Measurements from ENCODE around the gene ADAMTS15. TPM values are rescaled to one million over a fixed set of nuclear protein-coding genes. Genes with fewer than 3 reads are reported as not detected.
A peak's percentile ranks its signal among the peaks of the same experiment; 100 is the strongest.

Gene ADAMTS15
- total RNA-seq, 4 donors from 2014 or later = 8.4 to 11.8 (median 9.5) TPM

- TF ChIP-seq EP300 (IDR thresholded peaks at IDR 0.05) = no peak
- TF ChIP-seq POLR2AphosphoS5 (IDR thresholded peaks at IDR 0.05) = no peak
- TF ChIP-seq CTCF (IDR thresholded peaks at IDR 0.05) = no peak
- TF ChIP-seq POLR2A (IDR thresholded peaks at IDR 0.05) = no peak
- WGBS, 2 donors (ENCODE audit: low coverage in 1 of 2) = 100% methylated on average over 1 of the region's 14 CpGs; no CpG with 5 or more reads in 1 of the 2 donors
- Histone ChIP-seq H3K4me3 (no peak overlapping the region), H3K9me3 (no peaks in the 10 kb centered on the region), H3K4me1 (no peaks in the 10 kb centered on the region), H3K36me3 (no peaks in the 10 kb centered on the region), H3K27ac (no peak overlapping the region), H3K27me3 (no peaks in the 10 kb centered on the region)
- ATAC-seq = no peak
Measured at GRCh38 chr11:130485983-130486382, 37.5 kb downstream of the ADAMTS15 start.

GRCh38 chr11:130486391-130486836 lies 38.0 kb downstream of the ADAMTS15 start:
- H3K9me3 ChIP-seq = no peaks in the 10 kb centered on the region
- ATAC-seq = no peak
- H3K4me1 ChIP-seq = no peaks in the 10 kb centered on the region
- TF ChIP-seq POLR2A (IDR thresholded peaks at IDR 0.05) (no peak), EP300 (IDR thresholded peaks at IDR 0.05) (no peak), CTCF (IDR thresholded peaks at IDR 0.05) (no peak), POLR2AphosphoS5 (IDR thresholded peaks at IDR 0.05) (no peak)
- no peaks in the 10 kb centered on the region for H3K36me3 ChIP-seq
- H3K4me3 ChIP-seq = no peak overlapping the region
- H3K27me3 ChIP-seq = no peaks in the 10 kb centered on the region
- 80 to 93% methylated on average over 1 to 3 of the region's 16 CpGs for WGBS, 2 donors (ENCODE audit: low coverage in 1 of 2)
- H3K27ac ChIP-seq = no peak overlapping the region

GRCh38 chr11:130486987-130487923 lies 38.8 kb downstream of the ADAMTS15 start:
- TF ChIP-seq CTCF (IDR thresholded peaks at IDR 0.05) (no peak), EP300 (IDR thresholded peaks at IDR 0.05) (no peak), POLR2AphosphoS5 (IDR thresholded peaks at IDR 0.05) (no peak), POLR2A (IDR thresholded peaks at IDR 0.05) (no peak)
- Histone ChIP-seq H3K36me3 (no peaks in the 10 kb centered on the region), H3K27me3 (no peaks in the 10 kb centered on the region), H3K4me3 (no peak overlapping the region), H3K4me1 (no peaks in the 10 kb centered on the region), H3K9me3 (no peaks in the 10 kb centered on the region), H3K27ac (peak overlapping the region in 2 of 4 donors; percentile 28 to 43)
- WGBS, 2 donors (ENCODE audit: low coverage in 1 of 2) = 82 to 89% methylated on average over 10 to 25 of the region's 28 CpGs
- no peak for ATAC-seq

GRCh38 chr11:130487924-130488815 lies 39.7 kb downstream of the ADAMTS15 start:
- Histone ChIP-seq H3K9me3 (no peaks in the 10 kb centered on the region), H3K27ac (peak overlapping the region in 2 of 4 donors; percentile 28 to 43), H3K36me3 (no peaks in the 10 kb centered on the region), H3K4me3 (no peak overlapping the region), H3K4me1 (no peaks in the 10 kb centered on the region), H3K27me3 (no peaks in the 10 kb centered on the region)
- no peak for TF ChIP-seq CTCF (IDR thresholded peaks at IDR 0.05)
- no peak for ATAC-seq
- WGBS, 2 donors (ENCODE audit: low coverage in 1 of 2) = 73 to 82% methylated on average over 6 to 11 of the region's 13 CpGs
